H9 (cell line): ENCODE data around the gene CDH4. TPM values are rescaled to one million over a fixed set of nuclear protein-coding genes. Genes with fewer than 3 reads are reported as not detected.

ENCODE experiments used
- DNase-seq: peaks from one replicate; pipeline ENCODE4 v3.0.0-alpha.2; 2017
- H2AFZ ChIP-seq: one replicate; pipeline ENCODE4 v1.6.1; 2013; ENCODE audit warnings: mild to moderate bottlenecking, low read length, control low read depth, moderate library complexity
- H2AK5ac ChIP-seq: 2 replicates; pipeline ENCODE4 v1.6.1; 2013; ENCODE audit warnings: low read length, control low read depth, mixed read lengths; ENCODE audit not compliant: insufficient read length
- H2BK120ac ChIP-seq: one replicate; pipeline ENCODE4 v1.6.1; 2013; ENCODE audit warnings: low read depth, mild to moderate bottlenecking, low read length, control low read depth, inconsistent platforms; ENCODE audit not compliant: poor library complexity, severe bottlenecking
- H2BK12ac ChIP-seq: 2 replicates; pipeline ENCODE4 v1.6.1; 2013; ENCODE audit warnings: low read length, control low read depth, mixed read lengths, low read depth; ENCODE audit not compliant: insufficient read length
- H2BK15ac ChIP-seq: 2 replicates; pipeline ENCODE4 v1.6.1; 2013; ENCODE audit warnings: low read depth, low read length, control low read depth
- H2BK20ac ChIP-seq: one replicate; pipeline ENCODE4 v1.6.1; 2013; ENCODE audit warnings: low read depth, mild to moderate bottlenecking, low read length, control low read depth, inconsistent platforms; ENCODE audit not compliant: poor library complexity, severe bottlenecking
- H2BK5ac ChIP-seq: 2 replicates; pipeline ENCODE4 v1.6.1; 2013; ENCODE audit warnings: low read length, control low read depth, mixed read lengths; ENCODE audit not compliant: insufficient read length
- H3K14ac ChIP-seq: 2 replicates; pipeline ENCODE4 v1.6.1; 2013; ENCODE audit warnings: low read length, control low read depth; ENCODE audit not compliant: insufficient read depth
- H3K18ac ChIP-seq: 2 replicates; pipeline ENCODE4 v1.6.1; 2013; ENCODE audit warnings: low read depth, mild to moderate bottlenecking, mixed read lengths, low read length, control low read depth; ENCODE audit not compliant: insufficient read length
- H3K23ac ChIP-seq: 2 replicates; pipeline ENCODE4 v1.6.1; 2013; ENCODE audit warnings: low read length, control low read depth, mixed read lengths, low read depth; ENCODE audit not compliant: insufficient read length
- H3K23me2 ChIP-seq: 2 replicates; pipeline ENCODE4 v1.6.1; 2013; ENCODE audit warnings: low read depth, mild to moderate bottlenecking, mixed read lengths, low read length, control low read depth; ENCODE audit not compliant: insufficient read length, poor library complexity, severe bottlenecking
- H3K27ac ChIP-seq: 2 replicates; pipeline ENCODE4 v1.5.1; 2013; ENCODE audit warnings: low read length, control low read depth, mixed read lengths, low read depth; ENCODE audit not compliant: insufficient read length
- H3K27me3 ChIP-seq: 2 replicates; pipeline ENCODE4 v1.6.1; 2013; ENCODE audit warnings: low read length, control low read depth, inconsistent platforms; ENCODE audit not compliant: insufficient read depth
- H3K4ac ChIP-seq: 2 replicates; pipeline ENCODE4 v1.6.1; 2013; ENCODE audit warnings: low read depth, mild to moderate bottlenecking, control low read depth, inconsistent platforms, low read length, moderate library complexity
- H3K4me1 ChIP-seq: 2 replicates; pipeline ENCODE4 v1.6.1; 2013; ENCODE audit warnings: low read length, control low read depth, inconsistent platforms; ENCODE audit not compliant: insufficient read depth
- H3K4me2 ChIP-seq: 2 replicates; pipeline ENCODE4 v1.6.1; 2013; ENCODE audit warnings: low read length, control low read depth, mixed read lengths; ENCODE audit not compliant: insufficient read length, insufficient read depth
- H3K56ac ChIP-seq: 2 replicates; pipeline ENCODE4 v1.6.1; 2013; ENCODE audit warnings: low read depth, mild to moderate bottlenecking, mixed read lengths, low read length, control low read depth; ENCODE audit not compliant: insufficient read length
- H3K79me1 ChIP-seq: 2 replicates; pipeline ENCODE4 v1.6.1; 2013; ENCODE audit warnings: low read depth, mild to moderate bottlenecking, moderate library complexity, low read length, control low read depth, inconsistent platforms; ENCODE audit not compliant: insufficient read depth, poor library complexity, severe bottlenecking
- H3K79me2 ChIP-seq: 2 replicates; pipeline ENCODE4 v1.6.1; 2013; ENCODE audit warnings: low read length, control low read depth, inconsistent platforms; ENCODE audit not compliant: insufficient read depth
- H3K9ac ChIP-seq: 2 replicates; pipeline ENCODE4 v1.6.1; 2013; ENCODE audit warnings: low read length, control low read depth, mixed read lengths; ENCODE audit not compliant: insufficient read length; ENCODE audit errors: extremely low read depth
- H3K9me3 ChIP-seq: one replicate; pipeline ENCODE4 v1.6.1; 2013; ENCODE audit warnings: low read depth, low read length, inconsistent platforms; ENCODE audit not compliant: control insufficient read depth
- H3T11ph ChIP-seq: one replicate; pipeline ENCODE4 v1.6.1; 2013; ENCODE audit warnings: mild to moderate bottlenecking, low read length, control low read depth, inconsistent platforms
- H4K20me1 ChIP-seq: one replicate; pipeline ENCODE4 v1.6.1; 2013; ENCODE audit not compliant: control insufficient read depth, insufficient read length, insufficient read depth
- H4K5ac ChIP-seq: 2 replicates; pipeline ENCODE4 v1.6.1; 2013; ENCODE audit warnings: low read depth, mild to moderate bottlenecking, mixed read lengths, low read length, control low read depth; ENCODE audit not compliant: insufficient read length
- H4K8ac ChIP-seq: replicated peaks from 2 replicates; pipeline ENCODE4 v1.6.1; 2013; ENCODE audit warnings: low read length, control low read depth, mixed read lengths, low read depth; ENCODE audit not compliant: insufficient read length
- H4K91ac ChIP-seq: 2 replicates; pipeline ENCODE4 v1.6.1; 2013; ENCODE audit warnings: low read depth, mild to moderate bottlenecking, moderate library complexity, mixed read lengths, low read length, control low read depth; ENCODE audit not compliant: insufficient read length
- H3K27ac Mint-ChIP-seq, 3 experiments: 2 replicates in 2 of 3; 3 replicates in 1 of 3; pipeline ENCODE4 v1.8.0; 2020 to 2021; ENCODE audit warnings: mixed read lengths in 3 of 3, mild to moderate bottlenecking in 1 of 3, moderate library complexity in 1 of 3
- H3K27me3 Mint-ChIP-seq: 2 replicates; pipeline ENCODE4 v1.8.0; 2021; ENCODE audit warnings: low read depth, mild to moderate bottlenecking, moderate library complexity, mixed read lengths
- H3K36me3 Mint-ChIP-seq, 3 experiments: 2 replicates in 2 of 3; 3 replicates in 1 of 3; pipeline ENCODE4 v1.8.0; 2020 to 2021; ENCODE audit warnings: low read depth in 3 of 3, mixed read lengths in 3 of 3; ENCODE audit not compliant: insufficient read depth in 1 of 3
- H3K4me1 Mint-ChIP-seq, 2 experiments: 2 replicates each; pipeline ENCODE4 v1.8.0; 2020; ENCODE audit warnings: mixed read lengths in 2 of 2
- H3K4me3 Mint-ChIP-seq, 2 experiments: 2 replicates in 1 of 2; 3 replicates in 1 of 2; pipeline ENCODE4 v1.8.0; 2020 to 2021; ENCODE audit warnings: mild to moderate bottlenecking in 2 of 2, mixed read lengths in 2 of 2, moderate library complexity in 1 of 2
- H3K9me3 Mint-ChIP-seq, 2 experiments: 2 replicates in 1 of 2; 3 replicates in 1 of 2; pipeline ENCODE4 v1.8.0; 2020; ENCODE audit warnings: mild to moderate bottlenecking in 2 of 2, mixed read lengths in 2 of 2, moderate library complexity in 1 of 2
- WGBS: extraction: QIAGEN DNeasy Blood & Tissue Kit; methylation state at CpG from one replicate; pipeline ENCODE4 v1.1.7; 2013; ENCODE audit warnings: missing lambda C conversion rate, low lambda C conversion rate, mixed read lengths; ENCODE audit not compliant: insufficient read length; ENCODE audit errors: extremely low coverage; 5-methylcytosine and 5-hydroxymethylcytosine counted together
- total RNA-seq: library from RNA; stranded (reverse); gene quantifications from 2 replicates; pipeline ENCODE4 v1.2.1, GENCODE V29; 2021
- TF ChIP-seq, protein P1 (sequence below): fragments of 200-600 bp; sonication (generic); conservative IDR thresholded peaks from 3 replicates; pipeline ENCODE4 v1.8.0; 2021; ENCODE audit warnings: antibody characterized with exemption, mild to moderate bottlenecking

The CDH4 gene
- total RNA-seq, 1 experiment from 2014 or later: 3.0 TPM

- Histone ChIP-seq H2BK120ac (no peak overlapping the region), H3K14ac (no peak overlapping the region; the same call in 1 of the 2 replicates), H3K79me1 (no peaks in the 10 kb centered on the region), H3K9me3 (no peaks in the 10 kb centered on the region), H3K27ac (no peak overlapping the region), H2AFZ (no peak overlapping the region), H4K91ac (no peak overlapping the region), H3K23ac (no peak overlapping the region), H3K9ac (no peak overlapping the region), H3K23me2 (no peaks in the 10 kb centered on the region), H3T11ph (no peak overlapping the region), H3K4ac (no peak overlapping the region), H3K18ac (no peak overlapping the region), H3K56ac (no peak overlapping the region), H2AK5ac (no peak overlapping the region), H3K27me3 (no peaks in the 10 kb centered on the region; the same call in 1 of the 2 replicates), H2BK5ac (no peak overlapping the region), H3K4me1 (no peaks in the 10 kb centered on the region), H4K5ac (no peak overlapping the region), H3K79me2 (no peaks in the 10 kb centered on the region), H4K20me1 (no peaks in the 10 kb centered on the region), H3K4me2 (no peak overlapping the region), H4K8ac (no peak overlapping the region), H2BK12ac (no peak overlapping the region), H2BK20ac (no peak overlapping the region), H2BK15ac (no peak overlapping the region)
- H3K9me3 Mint-ChIP-seq: peaks cover 0 to 2% of the 10 kb centered on the region in 2 experiments; a peak in 1 of 5 replicates
- peaks cover 3% of the 10 kb centered on the region; the same call in 1 of the 2 replicates for H3K27me3 Mint-ChIP-seq
- H3K4me1 Mint-ChIP-seq: no peaks in the 10 kb centered on the region
- WGBS: no CpG with 5 or more reads among the region's 32 CpGs
- peaks cover 0 to 4% (median 1%) of the 10 kb centered on the region in 3 experiments; a peak in 3 of 7 replicates for H3K36me3 Mint-ChIP-seq
- DNase-seq: no peak
- no peak overlapping the region for H3K4me3 Mint-ChIP-seq
- no peak overlapping the region for H3K27ac Mint-ChIP-seq
- TF ChIP-seq, protein P1, sequence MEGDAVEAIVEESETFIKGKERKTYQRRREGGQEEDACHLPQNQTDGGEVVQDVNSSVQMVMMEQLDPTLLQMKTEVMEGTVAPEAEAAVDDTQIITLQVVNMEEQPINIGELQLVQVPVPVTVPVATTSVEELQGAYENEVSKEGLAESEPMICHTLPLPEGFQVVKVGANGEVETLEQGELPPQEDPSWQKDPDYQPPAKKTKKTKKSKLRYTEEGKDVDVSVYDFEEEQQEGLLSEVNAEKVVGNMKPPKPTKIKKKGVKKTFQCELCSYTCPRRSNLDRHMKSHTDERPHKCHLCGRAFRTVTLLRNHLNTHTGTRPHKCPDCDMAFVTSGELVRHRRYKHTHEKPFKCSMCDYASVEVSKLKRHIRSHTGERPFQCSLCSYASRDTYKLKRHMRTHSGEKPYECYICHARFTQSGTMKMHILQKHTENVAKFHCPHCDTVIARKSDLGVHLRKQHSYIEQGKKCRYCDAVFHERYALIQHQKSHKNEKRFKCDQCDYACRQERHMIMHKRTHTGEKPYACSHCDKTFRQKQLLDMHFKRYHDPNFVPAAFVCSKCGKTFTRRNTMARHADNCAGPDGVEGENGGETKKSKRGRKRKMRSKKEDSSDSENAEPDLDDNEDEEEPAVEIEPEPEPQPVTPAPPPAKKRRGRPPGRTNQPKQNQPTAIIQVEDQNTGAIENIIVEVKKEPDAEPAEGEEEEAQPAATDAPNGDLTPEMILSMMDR: no peak
These were observed 672.9 kb downstream of the CDH4 start for GRCh38 chr20:61924858-61925554.
